GM19023 (cell line): ENCODE results near the gene ZDHHC21.

Experiments
- ATAC-seq: cut with Tn5 transposase; IDR thresholded peaks from one replicate; pipeline ENCODE4 v1.9.1; 2021; ENCODE audit warnings: mild to moderate bottlenecking, moderate library complexity; ENCODE audit not compliant: unreplicated experiment

The ZDHHC21 gene

GRCh38 chr9:14618836-14619420, 74.3 kb downstream of the ZDHHC21 start:
- no peak for ATAC-seq

- peak; percentile 81 for ATAC-seq
Observed at GRCh38 chr9:14616188-14616982, 76.8 kb downstream of the ZDHHC21 start.

GRCh38 chr9:14608540-14608939, 84.7 kb downstream of the ZDHHC21 start:
- ATAC-seq: no peak

- no peak for ATAC-seq
Observed at GRCh38 chr9:14597171-14597799, 95.9 kb downstream of the ZDHHC21 start.

- ATAC-seq: no peak
Observed at GRCh38 chr9:14593406-14593805, 99.8 kb downstream of the ZDHHC21 start.

GRCh38 chr9:14591411-14591810, 101.8 kb downstream of the ZDHHC21 start:
- no peak for ATAC-seq

- peak; percentile 99 for ATAC-seq
Observed at GRCh38 chr9:14585730-14586473, 107.3 kb downstream of the ZDHHC21 start.

- ATAC-seq: no peak
Observed at GRCh38 chr9:14584571-14584970, 108.7 kb downstream of the ZDHHC21 start.

- no peak for ATAC-seq
Observed at GRCh38 chr9:14578030-14578429, 115.2 kb downstream of the ZDHHC21 start.

- ATAC-seq: no peak
Observed at GRCh38 chr9:14574173-14574572, 119.1 kb downstream of the ZDHHC21 start.

- ATAC-seq: no peak
Observed at GRCh38 chr9:14573319-14573718, 119.9 kb downstream of the ZDHHC21 start.

- no peak for ATAC-seq
Observed at GRCh38 chr9:14565352-14566016, 127.7 kb downstream of the ZDHHC21 start.

- no peak for ATAC-seq
Observed at GRCh38 chr9:14563902-14564624, 129.2 kb downstream of the ZDHHC21 start.

GRCh38 chr9:14561929-14562405, 131.3 kb downstream of the ZDHHC21 start:
- ATAC-seq: no peak
